OCI-LY3 (cell line): Measurements from ENCODE around the gene IFNL1.

Experiments
- H2AFZ ChIP-seq: fragments of 200-600, 300-600 bp; shearing (Covaris generic); 2 replicates; pipeline ENCODE4 v1.6.0; 2014; ENCODE audit warnings: antibody characterized with exemption, low read depth, low read length
- H3K27ac ChIP-seq: fragments of 200-600, 300-600 bp; sonication (generic); 2 replicates; pipeline ENCODE4 v1.5.1; 2014; ENCODE audit warnings: mild to moderate bottlenecking, low read length, moderate library complexity, mixed read lengths
- H3K27me3 ChIP-seq: fragments of 200-600, 300-600 bp; sonication (generic); 2 replicates; pipeline ENCODE4 v1.6.1; 2014; ENCODE audit warnings: low read depth, low read length, mixed read lengths
- H3K36me3 ChIP-seq: fragments of 200-600, 300-600 bp; sonication (generic); replicated peaks from 2 replicates; pipeline ENCODE3; 2014; ENCODE audit warnings: low read depth, low read length, mixed read lengths
- H3K4me1 ChIP-seq: fragments of 300-600, 200-600 bp; sonication (generic); 2 replicates; pipeline ENCODE4 v1.6.1; 2014; ENCODE audit warnings: low read length, mixed read lengths
- H3K4me2 ChIP-seq: fragments of 200-600, 300-600 bp; sonication (generic); 2 replicates; pipeline ENCODE4 v1.6.1; 2014; ENCODE audit warnings: low read length, mixed read lengths
- H3K4me3 ChIP-seq: fragments of 300-600, 200-600 bp; sonication (generic); 2 replicates; pipeline ENCODE4 v1.5.1; 2014; ENCODE audit warnings: antibody characterized with exemption, mild to moderate bottlenecking, low read length, moderate library complexity
- H3K79me2 ChIP-seq: fragments of 300-600, 200-600 bp; shearing (Covaris generic); 2 replicates; pipeline ENCODE4 v1.6.1; 2014; ENCODE audit warnings: mild to moderate bottlenecking, low read length, mixed read lengths
- H3K9ac ChIP-seq: fragments of 300-600, 200-600 bp; shearing (Covaris generic); 2 replicates; pipeline ENCODE4 v1.6.0; 2014; ENCODE audit warnings: mild to moderate bottlenecking, low read length, moderate library complexity
- H3K9me3 ChIP-seq: fragments of 200-600, 300-600 bp; shearing (Covaris generic); 2 replicates; pipeline ENCODE4 v1.6.1; 2014; ENCODE audit warnings: low read length, mixed read lengths; ENCODE audit not compliant: insufficient read depth
- H4K20me1 ChIP-seq: fragments of 200-600, 300-600 bp; sonication (generic); 2 replicates; pipeline ENCODE4 v1.6.1; 2016; ENCODE audit warnings: low read length, mixed read lengths; ENCODE audit not compliant: insufficient read depth
- CTCF ChIP-seq: fragments of 200-600, 300-600 bp; sonication (generic); IDR thresholded peaks from 2 replicates; pipeline ENCODE4 v1.5.1; 2014; ENCODE audit warnings: antibody characterized with exemption, low read length, low read depth
- EZH2phosphoT487 ChIP-seq: fragments of 200-600 bp; shearing (Covaris generic); IDR thresholded peaks from 2 replicates; pipeline ENCODE4 v1.6.1; 2018; ENCODE audit warnings: antibody characterized with exemption, mixed run types, low read depth

The IFNL1 gene

GRCh38 chr19:39297931-39298634 lies 1.9 kb downstream of the IFNL1 start:
- no peaks in the 10 kb centered on the region for H3K36me3 ChIP-seq
- H3K27me3 ChIP-seq = no peaks in the 10 kb centered on the region
- peaks cover 10% of the 10 kb centered on the region for H3K4me1 ChIP-seq
- H3K4me2 ChIP-seq = no peak overlapping the region
- no peaks in the 10 kb centered on the region for H3K9me3 ChIP-seq
- H3K4me3 ChIP-seq = no peak overlapping the region
- no peak overlapping the region for H2AFZ ChIP-seq
- no peak overlapping the region for H3K9ac ChIP-seq
- no peak overlapping the region for H3K27ac ChIP-seq
- H3K79me2 ChIP-seq = no peaks in the 10 kb centered on the region
- no peak for TF ChIP-seq EZH2phosphoT487
- no peak for TF ChIP-seq CTCF
- no peaks in the 10 kb centered on the region for H4K20me1 ChIP-seq

GRCh38 chr19:39299404-39299803 lies 3.2 kb downstream of the IFNL1 start:
- TF ChIP-seq CTCF (no peak), EZH2phosphoT487 (no peak)
- H3K4me1 ChIP-seq = peaks cover 7% of the 10 kb centered on the region
- H2AFZ ChIP-seq = no peak overlapping the region
- H3K4me3 ChIP-seq = no peak overlapping the region
- H3K27me3 ChIP-seq = no peaks in the 10 kb centered on the region
- no peaks in the 10 kb centered on the region for H4K20me1 ChIP-seq
- no peak overlapping the region for H3K9ac ChIP-seq
- no peak overlapping the region for H3K4me2 ChIP-seq
- no peaks in the 10 kb centered on the region for H3K9me3 ChIP-seq
- no peaks in the 10 kb centered on the region for H3K79me2 ChIP-seq
- no peak overlapping the region for H3K27ac ChIP-seq
- H3K36me3 ChIP-seq = no peaks in the 10 kb centered on the region

GRCh38 chr19:39299832-39300231 lies 3.6 kb downstream of the IFNL1 start:
- Histone ChIP-seq H3K36me3 (no peaks in the 10 kb centered on the region), H3K27me3 (no peaks in the 10 kb centered on the region), H2AFZ (no peak overlapping the region), H3K9me3 (no peaks in the 10 kb centered on the region), H3K27ac (no peak overlapping the region), H3K9ac (no peak overlapping the region), H3K4me2 (no peak overlapping the region), H3K79me2 (no peaks in the 10 kb centered on the region), H4K20me1 (no peaks in the 10 kb centered on the region), H3K4me3 (no peak overlapping the region), H3K4me1 (peaks cover 7% of the 10 kb centered on the region)
- no peak for TF ChIP-seq CTCF
- no peak for TF ChIP-seq EZH2phosphoT487

GRCh38 chr19:39301021-39301420 lies 4.8 kb downstream of the IFNL1 start:
- H4K20me1 ChIP-seq = no peaks in the 10 kb centered on the region
- no peaks in the 10 kb centered on the region for H3K27me3 ChIP-seq
- no peak overlapping the region for H3K9ac ChIP-seq
- no peak overlapping the region for H3K27ac ChIP-seq
- no peaks in the 10 kb centered on the region for H3K9me3 ChIP-seq
- TF ChIP-seq CTCF (no peak), EZH2phosphoT487 (no peak)
- H3K4me3 ChIP-seq = no peak overlapping the region
- H3K4me2 ChIP-seq = no peak overlapping the region
- H3K36me3 ChIP-seq = no peaks in the 10 kb centered on the region
- no peaks in the 10 kb centered on the region for H3K79me2 ChIP-seq
- no peak overlapping the region for H2AFZ ChIP-seq
- no peaks in the 10 kb centered on the region for H3K4me1 ChIP-seq
